Activated CD8-positive, alpha-beta memory T cell treated with anti-CD3 and anti-CD28 coated beads for 1 hour (primary cell): ENCODE results near the gene WNT6.

Experiments
- DNase-seq, 2 donors: peaks; one replicate each; pipeline ENCODE4 v3.0.0-alpha.2; 2020; ENCODE audit warnings: low read depth in 1 of 2; ENCODE audit errors: extremely low read depth in 1 of 2

Gene WNT6

DNA sequence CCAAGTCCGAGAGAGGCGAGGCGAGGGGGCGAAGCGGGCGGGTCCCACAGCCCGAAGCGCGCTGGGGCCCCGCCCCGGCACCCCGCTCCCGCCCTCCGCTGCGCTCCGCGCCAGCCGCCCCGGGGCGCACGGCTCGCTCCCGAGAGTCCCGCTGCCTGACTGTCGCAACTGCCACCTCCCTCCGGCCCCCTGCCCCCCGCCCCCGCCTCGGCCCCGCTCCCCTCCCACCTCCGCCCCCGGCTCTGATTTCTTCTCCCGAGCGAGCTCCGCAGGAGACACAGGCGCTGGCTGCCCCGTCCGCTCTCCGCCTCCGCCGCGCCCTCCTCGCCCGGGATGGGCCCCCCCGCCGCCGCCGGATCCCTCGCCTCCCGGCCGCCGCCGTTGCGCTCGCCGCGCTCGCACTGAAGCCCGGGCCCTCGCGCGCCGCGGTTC, at the start of gene WNT6:
TSS of gene WNT6 (plus strand) at position 250 of the 432 bp plus-strand sequence. CDS start 233 bp downstream, outside the sequence.
- no peak for DNase-seq

- DNase-seq: no peak
These were observed 49.3 kb upstream of the WNT6 start for GRCh38 chr2:218810256-218810655.

- DNase-seq: no peak
These were observed 48.2 kb upstream of the WNT6 start for GRCh38 chr2:218811382-218811781.

DNA sequence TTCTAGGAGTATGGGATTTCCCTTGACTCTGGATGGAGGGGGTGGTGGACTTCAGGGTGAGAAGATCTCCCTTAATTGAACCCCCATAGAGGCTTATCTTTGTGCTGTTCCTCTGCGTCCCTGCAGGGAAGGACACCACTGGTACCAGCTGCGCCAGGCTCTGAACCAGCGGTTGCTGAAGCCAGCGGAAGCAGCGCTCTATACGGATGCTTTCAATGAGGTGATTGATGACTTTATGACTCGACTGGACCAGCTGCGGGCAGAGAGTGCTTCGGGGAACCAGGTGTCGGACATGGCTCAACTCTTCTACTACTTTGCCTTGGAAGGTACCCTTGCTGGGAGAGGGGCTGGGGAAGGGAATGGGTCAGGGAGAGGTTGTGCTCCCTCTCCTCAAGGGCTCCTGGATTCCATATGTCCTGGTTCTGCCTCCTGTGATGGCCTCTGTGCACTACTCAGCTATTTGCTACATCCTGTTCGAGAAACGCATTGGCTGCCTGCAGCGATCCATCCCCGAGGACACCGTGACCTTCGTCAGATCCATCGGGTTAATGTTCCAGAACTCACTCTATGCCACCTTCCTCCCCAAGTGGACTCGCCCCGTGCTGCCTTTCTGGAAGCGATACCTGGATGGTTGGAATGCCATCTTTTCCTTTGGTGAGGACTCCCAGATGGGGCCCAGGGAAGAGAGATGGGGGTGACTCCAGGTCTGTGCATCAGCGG, 47.3 kb upstream of the WNT6 start:
- DNase-seq: no peak

GRCh38 chr2:218812861-218813260, 46.7 kb upstream of the WNT6 start:
- no peak for DNase-seq

DNA sequence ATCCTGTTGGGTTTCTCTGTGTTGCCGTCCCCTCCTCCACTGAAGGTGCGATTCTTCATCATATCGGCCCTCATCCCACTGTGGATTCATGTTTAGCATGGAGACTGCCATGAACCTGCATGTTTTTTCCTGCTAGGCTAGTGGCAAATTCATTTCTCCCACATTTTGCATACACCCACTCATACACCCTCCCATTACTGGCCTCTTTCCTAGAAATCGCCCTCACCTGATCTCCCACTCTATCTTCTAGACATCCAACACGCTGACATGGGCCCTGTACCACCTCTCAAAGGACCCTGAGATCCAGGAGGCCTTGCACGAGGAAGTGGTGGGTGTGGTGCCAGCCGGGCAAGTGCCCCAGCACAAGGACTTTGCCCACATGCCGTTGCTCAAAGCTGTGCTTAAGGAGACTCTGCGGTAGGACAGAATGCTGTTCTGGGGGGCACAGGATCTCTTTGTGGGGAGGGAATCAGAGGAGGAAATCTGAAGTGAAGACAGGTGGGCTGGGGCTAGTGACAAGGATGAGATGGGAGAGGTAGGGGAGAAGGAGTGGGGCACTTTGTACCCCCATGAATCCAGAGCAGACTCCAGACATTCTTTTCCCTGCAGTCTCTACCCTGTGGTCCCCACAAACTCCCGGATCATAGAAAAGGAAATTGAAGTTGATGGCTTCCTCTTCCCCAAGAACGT, 45.7 kb upstream of the WNT6 start:
- no peak for DNase-seq

DNA sequence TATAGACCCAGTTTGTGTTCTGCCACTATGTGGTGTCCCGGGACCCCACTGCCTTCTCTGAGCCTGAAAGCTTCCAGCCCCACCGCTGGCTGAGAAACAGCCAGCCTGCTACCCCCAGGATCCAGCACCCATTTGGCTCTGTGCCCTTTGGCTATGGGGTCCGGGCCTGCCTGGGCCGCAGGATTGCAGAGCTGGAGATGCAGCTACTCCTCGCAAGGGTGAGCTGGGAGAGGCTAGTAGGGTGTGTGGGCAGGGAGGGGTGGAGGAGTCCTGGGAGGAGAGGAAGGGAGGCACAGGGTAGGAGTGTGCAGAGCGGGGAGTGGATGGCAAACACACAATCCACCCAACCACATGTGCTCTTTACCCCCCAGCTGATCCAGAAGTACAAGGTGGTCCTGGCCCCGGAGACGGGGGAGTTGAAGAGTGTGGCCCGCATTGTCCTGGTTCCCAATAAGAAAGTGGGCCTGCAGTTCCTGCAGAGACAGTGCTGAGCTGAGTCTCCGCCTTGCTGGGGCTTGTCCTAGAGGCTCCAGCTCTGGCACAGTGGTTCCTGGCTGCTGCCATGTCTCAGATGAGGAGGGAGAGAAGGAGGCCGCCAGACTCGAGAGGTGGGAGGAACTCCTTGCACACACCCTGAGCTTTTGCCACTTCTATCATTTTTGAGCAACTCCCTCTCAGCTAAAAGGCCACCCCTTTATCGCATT, 44.9 kb upstream of the WNT6 start:
- no peak for DNase-seq

- DNase-seq: no peak
These were observed 44.4 kb upstream of the WNT6 start for GRCh38 chr2:218815244-218815637.

GRCh38 chr2:218815649-218816048, 44.0 kb upstream of the WNT6 start:
- DNase-seq: no peak

- DNase-seq: no peak
These were observed 43.0 kb upstream of the WNT6 start for GRCh38 chr2:218816561-218817011.

GRCh38 chr2:218819093-218819492, 40.5 kb upstream of the WNT6 start:
- no peak for DNase-seq

GRCh38 chr2:218820746-218821369, 38.7 kb upstream of the WNT6 start:
- no peak for DNase-seq

- no peak for DNase-seq
These were observed 37.9 kb upstream of the WNT6 start for GRCh38 chr2:218821605-218822211.

DNA sequence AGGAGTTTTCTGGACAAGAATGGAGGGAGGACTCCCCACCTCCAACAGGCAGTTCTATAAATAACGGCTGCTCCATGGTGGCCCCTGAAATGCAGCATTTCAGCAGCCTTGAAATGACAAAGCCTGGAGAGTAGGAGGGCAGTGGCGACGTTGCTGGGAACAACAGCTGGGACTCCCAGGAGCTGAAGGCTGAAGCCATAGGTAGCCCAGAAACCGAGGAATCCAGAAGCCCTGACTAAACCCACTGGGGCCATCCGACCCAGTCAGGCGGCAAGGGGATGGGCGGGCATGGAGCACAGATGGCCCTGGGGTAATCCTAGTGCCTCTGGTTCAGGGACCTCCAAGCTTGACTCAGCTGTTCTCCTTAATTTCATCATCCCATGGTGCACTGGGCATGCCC, 37.0 kb upstream of the WNT6 start:
- DNase-seq: no peak

DNA sequence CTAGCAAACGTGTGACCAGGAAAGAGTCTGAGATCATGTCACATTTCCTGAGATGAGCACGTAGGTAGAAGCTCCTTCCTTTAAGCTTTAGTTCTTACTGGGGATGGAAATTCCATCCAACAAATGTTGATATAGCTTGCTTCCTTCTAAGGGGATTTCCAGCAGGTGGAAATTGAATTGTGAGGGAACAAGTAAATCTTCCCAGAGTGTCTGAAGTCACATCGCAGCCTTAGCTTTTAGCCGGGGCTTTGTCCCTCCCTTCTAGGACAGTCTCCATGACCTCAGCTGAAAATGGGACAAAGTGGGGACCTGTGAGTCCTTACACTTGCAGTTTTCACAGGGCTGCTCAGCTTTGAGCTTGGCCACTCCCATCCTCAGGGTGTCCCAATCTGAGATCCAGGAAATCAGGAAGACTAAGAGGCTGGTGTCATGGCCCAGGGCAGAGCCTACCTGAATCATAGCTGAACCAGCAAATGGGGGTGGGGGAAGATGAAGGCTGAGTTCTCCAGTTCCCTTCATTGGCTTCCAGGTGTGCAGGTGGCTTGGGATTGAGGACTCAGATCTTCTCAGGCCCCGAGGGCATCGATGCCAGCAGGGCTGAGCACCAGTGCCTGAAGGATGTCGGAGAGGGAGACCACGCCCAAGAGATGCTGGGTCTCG, 36.3 kb upstream of the WNT6 start:
- DNase-seq: no peak

DNA sequence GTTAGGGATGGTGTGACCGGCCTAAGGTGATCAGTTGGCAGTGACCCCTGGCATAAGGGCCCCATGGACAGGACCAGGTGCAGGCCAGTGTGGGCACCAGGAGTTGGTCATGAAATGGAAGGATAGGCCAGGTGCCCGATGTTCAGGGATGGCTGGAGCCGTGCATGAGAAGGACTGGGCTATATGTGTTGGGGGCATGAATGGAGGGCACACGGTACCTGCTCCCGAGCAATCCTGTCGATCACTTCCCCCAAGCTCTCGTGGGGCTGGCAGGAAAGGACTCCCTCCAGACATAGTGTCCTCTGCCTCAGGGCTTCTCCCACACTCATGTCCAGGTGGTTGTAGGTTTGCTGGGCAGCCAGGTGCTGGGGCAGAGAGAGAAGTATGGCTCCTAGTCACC, 35.6 kb upstream of the WNT6 start:
- no peak for DNase-seq

DNA sequence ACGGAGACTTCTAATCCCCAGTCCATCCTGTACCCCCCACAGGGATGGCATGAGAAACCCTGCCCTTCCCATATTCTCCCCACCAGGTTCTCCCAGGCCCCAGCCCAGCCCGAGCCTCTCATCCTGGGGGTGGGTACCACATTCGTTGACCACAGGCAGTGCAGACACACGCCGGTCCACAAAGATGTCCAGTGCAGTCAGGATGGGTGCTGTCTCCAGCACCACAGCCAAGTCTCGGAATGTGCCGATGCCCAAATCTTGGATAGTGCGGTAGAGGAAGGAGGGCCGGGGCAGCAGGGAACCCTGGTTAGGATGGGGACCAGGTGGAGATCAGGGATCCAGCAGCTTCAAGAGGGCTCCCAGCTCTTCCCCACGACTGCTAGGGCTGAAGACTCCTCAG, 32.8 kb upstream of the WNT6 start:
- DNase-seq: no peak

- DNase-seq: no peak
These were observed 31.7 kb upstream of the WNT6 start for GRCh38 chr2:218827701-218828476.

DNA sequence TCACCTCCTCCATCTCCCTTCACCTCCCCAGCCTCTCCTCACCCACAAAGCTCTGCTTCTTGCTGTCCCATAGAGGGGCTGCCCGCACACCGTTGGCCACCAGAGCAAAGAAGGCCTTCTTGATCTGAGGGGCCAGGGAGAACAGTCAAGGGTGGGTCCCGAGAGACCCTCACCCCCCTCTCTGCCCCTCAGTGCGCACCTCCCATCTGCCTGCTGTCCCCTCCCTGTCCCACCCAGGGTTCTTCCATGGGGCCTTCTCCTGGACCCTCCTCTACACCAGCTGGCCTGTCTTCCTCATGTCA, 31.2 kb upstream of the WNT6 start:
- DNase-seq: no peak
